NT2/D1 (cell line): ENCODE results near the gene TSPAN31.

Source experiments
- SUZ12 ChIP-seq: IDR thresholded peaks from 2 replicates; pipeline ENCODE4 v1.6.1; 2011; ENCODE audit not compliant: insufficient read length, insufficient read depth; ENCODE audit errors: extremely low read depth
- ZNF274 ChIP-seq: IDR thresholded peaks from 2 replicates; pipeline ENCODE4 v1.6.1; 2011; ENCODE audit warnings: mild to moderate bottlenecking, low read depth, low read length

DNA sequence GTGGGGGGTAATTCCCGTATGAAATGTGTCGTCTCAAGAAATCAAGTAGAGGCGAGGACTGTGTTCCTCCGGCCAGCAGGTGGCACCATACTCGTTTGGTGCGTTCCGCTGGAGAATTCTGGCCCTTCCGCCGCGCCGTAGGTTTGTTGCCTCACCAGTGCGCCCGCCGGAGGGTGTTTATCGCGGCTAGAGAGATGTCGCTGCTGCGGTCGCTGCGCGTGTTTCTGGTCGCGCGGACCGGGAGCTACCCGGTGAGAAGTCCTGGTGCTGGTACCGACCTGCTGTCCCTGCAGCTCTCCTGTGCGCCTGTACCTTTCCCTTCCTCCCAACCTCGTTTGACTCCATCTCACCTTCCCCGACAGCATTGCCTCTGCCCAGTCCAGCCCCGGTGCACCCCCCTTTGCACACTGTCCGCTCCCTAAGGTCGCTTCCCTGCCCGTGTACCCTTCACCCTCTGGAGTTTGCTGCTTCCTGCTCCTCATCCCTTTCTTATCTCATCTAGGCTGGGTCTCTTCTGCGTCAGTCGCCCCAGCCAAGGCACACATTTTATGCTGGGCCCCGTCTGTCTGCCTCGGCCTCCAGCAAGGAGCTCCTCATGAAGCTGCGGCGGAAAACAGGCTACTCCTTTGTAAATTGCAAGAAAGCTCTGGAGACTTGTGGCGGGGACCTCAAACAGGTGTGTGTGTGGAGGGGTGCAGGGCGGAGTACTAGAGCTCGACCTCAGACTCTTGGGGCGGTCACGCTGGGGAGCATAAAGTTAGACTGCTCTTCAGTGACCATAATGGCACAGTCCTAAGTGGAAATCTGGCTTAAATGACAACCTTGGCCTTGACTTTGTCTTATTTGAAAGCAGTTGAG lies 38.0 kb downstream of the TSPAN31 start, which contains the start of gene TSFM:
- TF ChIP-seq SUZ12 (no peak), ZNF274 (no peak)
